Caco-2 (cell line): ENCODE results near the gene MRPS22. TPM values are rescaled to one million over a fixed set of nuclear protein-coding genes. Genes with fewer than 3 reads are reported as not detected.

ENCODE experiments used
- BruUV-seq: library from RNA; stranded (reverse); fragments of 400-500 nt; replicated peaks from 2 replicates; lab custom pipeline; 2021; lab: Mats Ljungman, UMichigan
- CTCF ChIA-PET: fragments of 300-600 bp; sonication (Branson Sonifier 250); formaldehyde crosslinking; loops from one replicate; lab custom pipeline; 2022; ENCODE audit warnings: antibody characterized with exemption; lab: Charles Lee
- POLR2A ChIA-PET: fragments of 300-600 bp; sonication (Branson Sonifier 250); formaldehyde crosslinking; loops from one replicate; lab custom pipeline; 2022; ENCODE audit warnings: antibody characterized with exemption; lab: Charles Lee
- DNase-seq, 2 experiments: peaks; one replicate each; pipeline versions ENCODE4 v3.0.0 to v3.0.0-alpha.2; 2020 to 2022
- H3K27me3 ChIP-seq: replicated peaks from 2 replicates; pipeline ENCODE4 v1.6.0; 2011; ENCODE audit warnings: low read length; ENCODE audit not compliant: control insufficient read depth, insufficient read depth
- H3K36me3 ChIP-seq: 2 replicates; pipeline ENCODE4 v1.5.1; 2011; ENCODE audit warnings: low read length; ENCODE audit not compliant: control insufficient read depth, insufficient read depth
- H3K4me1 ChIP-seq: fragments of 250-450 bp; sonication (Bioruptor Pico); 2 replicates; pipeline ENCODE4 v1.5.1; 2020; ENCODE audit warnings: mild to moderate bottlenecking
- H3K4me3 ChIP-seq: 2 replicates; pipeline ENCODE4 v1.5.1; 2011; ENCODE audit warnings: low read depth, mild to moderate bottlenecking, control low read depth, low read length
- H3K9me3 ChIP-seq: fragments of 250-450 bp; sonication (Bioruptor Pico); 2 replicates; pipeline ENCODE4 v1.5.1; 2020; ENCODE audit warnings: mild to moderate bottlenecking, moderate library complexity
- H3K27ac Mint-ChIP-seq: one replicate; pipeline ENCODE4 v1.8.0; 2022; ENCODE audit warnings: mixed read lengths; ENCODE audit not compliant: unreplicated experiment
- H3K27me3 Mint-ChIP-seq: one replicate; pipeline ENCODE4 v1.8.0; 2022; ENCODE audit warnings: mixed read lengths; ENCODE audit not compliant: insufficient read depth, unreplicated experiment
- H3K36me3 Mint-ChIP-seq: one replicate; pipeline ENCODE4 v1.8.0; 2022; ENCODE audit warnings: mild to moderate bottlenecking, mixed read lengths; ENCODE audit not compliant: insufficient read depth, unreplicated experiment
- H3K4me1 Mint-ChIP-seq: one replicate; pipeline ENCODE4 v1.8.0; 2022; ENCODE audit warnings: low read depth, mixed read lengths; ENCODE audit not compliant: unreplicated experiment
- H3K4me3 Mint-ChIP-seq: one replicate; pipeline ENCODE4 v1.8.0; 2022; ENCODE audit warnings: mild to moderate bottlenecking, moderate library complexity, mixed read lengths; ENCODE audit not compliant: unreplicated experiment
- H3K9me3 Mint-ChIP-seq: one replicate; pipeline ENCODE4 v1.8.0; 2022; ENCODE audit warnings: mixed read lengths; ENCODE audit not compliant: unreplicated experiment
- intact Hi-C: fragments of 100-400 bp; cut with micrococcal nuclease; formaldehyde crosslinking; loops from one replicate; pipeline ENCODE4 v1.10.0; 2022; ENCODE audit not compliant: unreplicated experiment
- total RNA-seq: library from RNA; stranded (reverse); gene quantifications from 2 replicates; pipeline ENCODE4 v1.2.3, GENCODE V29; 2022
- TF ChIP-seq, protein P1 (sequence below), 2 experiments: fragments of 200-600 bp in 1 of 2; IDR thresholded peaks; 1 replicate in 1 of 2; 2 replicates in 1 of 2; pipeline versions ENCODE4 v1.5.1 to v1.8.0; 2011 to 2022; ENCODE audit warnings: antibody characterized with exemption in 1 of 2, control low read depth in 1 of 2, inconsistent platforms in 1 of 2, low read depth in 1 of 2, low read length in 1 of 2, mild to moderate bottlenecking in 1 of 2, moderate library complexity in 1 of 2; ENCODE audit not compliant: insufficient read depth in 1 of 2, severe bottlenecking in 1 of 2, unreplicated experiment in 1 of 2

Gene MRPS22
- total RNA-seq, 1 experiment from 2014 or later, result 63.9 TPM

GRCh38 chr3:139364549-139364948, 20.7 kb downstream of the MRPS22 start:
- CTCF ChIA-PET, result interaction anchor here (1.9 kb wide), 1 partner anchor 11 kb away, joined by 6 read pairs; no protein-coding TSS in a partner anchor
- no peaks in the 10 kb centered on the region for H3K4me1 Mint-ChIP-seq
- Histone ChIP-seq H3K4me1 (no peaks in the 10 kb centered on the region), H3K4me3 (no peak overlapping the region), H3K36me3 (peaks cover 6% of the 10 kb centered on the region), H3K9me3 (no peaks in the 10 kb centered on the region), H3K27me3 (no peaks in the 10 kb centered on the region)
- H3K36me3 Mint-ChIP-seq, result peaks cover 89% of the 10 kb centered on the region
- TF ChIP-seq, protein P1, sequence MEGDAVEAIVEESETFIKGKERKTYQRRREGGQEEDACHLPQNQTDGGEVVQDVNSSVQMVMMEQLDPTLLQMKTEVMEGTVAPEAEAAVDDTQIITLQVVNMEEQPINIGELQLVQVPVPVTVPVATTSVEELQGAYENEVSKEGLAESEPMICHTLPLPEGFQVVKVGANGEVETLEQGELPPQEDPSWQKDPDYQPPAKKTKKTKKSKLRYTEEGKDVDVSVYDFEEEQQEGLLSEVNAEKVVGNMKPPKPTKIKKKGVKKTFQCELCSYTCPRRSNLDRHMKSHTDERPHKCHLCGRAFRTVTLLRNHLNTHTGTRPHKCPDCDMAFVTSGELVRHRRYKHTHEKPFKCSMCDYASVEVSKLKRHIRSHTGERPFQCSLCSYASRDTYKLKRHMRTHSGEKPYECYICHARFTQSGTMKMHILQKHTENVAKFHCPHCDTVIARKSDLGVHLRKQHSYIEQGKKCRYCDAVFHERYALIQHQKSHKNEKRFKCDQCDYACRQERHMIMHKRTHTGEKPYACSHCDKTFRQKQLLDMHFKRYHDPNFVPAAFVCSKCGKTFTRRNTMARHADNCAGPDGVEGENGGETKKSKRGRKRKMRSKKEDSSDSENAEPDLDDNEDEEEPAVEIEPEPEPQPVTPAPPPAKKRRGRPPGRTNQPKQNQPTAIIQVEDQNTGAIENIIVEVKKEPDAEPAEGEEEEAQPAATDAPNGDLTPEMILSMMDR (IDR thresholded peaks at IDR 0.05; ENCODE audit: insufficient read depth in 1 of 2, low read depth in 1 of 2, low read length in 1 of 2, severe bottlenecking in 1 of 2, unreplicated experiment in 1 of 2), result no peak
- DNase-seq, result no peak
- H3K9me3 Mint-ChIP-seq, result no peaks in the 10 kb centered on the region
- intact Hi-C loops, result no loop called here
- no peak overlapping the region for H3K27ac Mint-ChIP-seq
- no peaks in the 10 kb centered on the region for H3K27me3 Mint-ChIP-seq
- BruUV-seq, result no TSS peak
- POLR2A ChIA-PET, result no interaction called here
- no peak overlapping the region for H3K4me3 Mint-ChIP-seq

GRCh38 chr3:139374099-139374498, 30.3 kb downstream of the MRPS22 start:
- TF ChIP-seq, protein P1 (IDR thresholded peaks at IDR 0.05; ENCODE audit: insufficient read depth in 1 of 2, low read depth in 1 of 2, low read length in 1 of 2, severe bottlenecking in 1 of 2, unreplicated experiment in 1 of 2), result no peak
- H3K36me3 ChIP-seq, result peaks cover 3% of the 10 kb centered on the region
- ChIA-PET CTCF (no interaction called here), POLR2A (no interaction called here)
- H3K4me3 Mint-ChIP-seq, result no peak overlapping the region
- intact Hi-C loops, result no loop called here
- no peaks in the 10 kb centered on the region for H3K9me3 Mint-ChIP-seq
- H3K4me1 Mint-ChIP-seq, result peaks cover 9% of the 10 kb centered on the region
- no peak overlapping the region for H3K27ac Mint-ChIP-seq
- peaks cover 9% of the 10 kb centered on the region for H3K4me1 ChIP-seq
- H3K27me3 ChIP-seq, result no peaks in the 10 kb centered on the region
- H3K36me3 Mint-ChIP-seq, result peaks cover 78% of the 10 kb centered on the region
- H3K9me3 ChIP-seq, result no peaks in the 10 kb centered on the region
- no peaks in the 10 kb centered on the region for H3K27me3 Mint-ChIP-seq
- no TSS peak for BruUV-seq
- H3K4me3 ChIP-seq, result no peak overlapping the region
- no peak for DNase-seq

DNA sequence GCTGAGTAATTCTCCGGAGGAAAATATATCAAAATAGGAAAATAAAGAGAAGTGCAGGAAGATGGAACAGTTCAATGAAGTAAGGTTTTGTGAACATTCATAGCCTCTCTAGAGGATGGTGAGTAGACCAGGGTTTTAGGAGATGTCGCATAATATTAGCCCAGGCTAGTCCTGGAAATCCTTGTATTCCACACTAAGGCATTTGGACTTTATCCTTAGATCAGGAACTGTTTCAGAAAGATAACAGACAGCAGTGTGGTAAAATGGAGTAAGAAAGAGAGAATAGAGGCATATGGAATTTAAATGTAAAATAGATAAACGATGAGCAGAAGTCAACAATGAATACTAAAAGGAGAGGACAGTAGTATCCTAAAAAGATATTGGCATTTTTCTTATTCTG, 33.6 kb downstream of the MRPS22 start:
- Histone ChIP-seq H3K36me3 (peaks cover 3% of the 10 kb centered on the region), H3K4me3 (no peak overlapping the region), H3K27me3 (no peaks in the 10 kb centered on the region), H3K4me1 (peaks cover 12% of the 10 kb centered on the region), H3K9me3 (no peaks in the 10 kb centered on the region)
- Mint-ChIP-seq H3K4me3 (no peak overlapping the region), H3K27ac (no peak overlapping the region), H3K4me1 (peaks cover 16% of the 10 kb centered on the region), H3K36me3 (peaks cover 75% of the 10 kb centered on the region), H3K27me3 (no peaks in the 10 kb centered on the region), H3K9me3 (no peaks in the 10 kb centered on the region)
- intact Hi-C loops, result no loop called here
- ChIA-PET POLR2A (no interaction called here), CTCF (no interaction called here)
- no TSS peak for BruUV-seq
- TF ChIP-seq, protein P1 (IDR thresholded peaks at IDR 0.05; ENCODE audit: insufficient read depth in 1 of 2, low read depth in 1 of 2, low read length in 1 of 2, severe bottlenecking in 1 of 2, unreplicated experiment in 1 of 2), result no peak
- no peak for DNase-seq
